HG02852 (cell line): ENCODE data around the gene PPP1R12C.
A peak's percentile ranks its signal among the peaks of the same experiment; 100 is the strongest.

Experiments
- ATAC-seq: cut with Tn5 transposase; IDR thresholded peaks from one replicate; pipeline ENCODE4 v1.9.1; 2021; ENCODE audit warnings: mild to moderate bottlenecking, moderate library complexity; ENCODE audit not compliant: unreplicated experiment

PPP1R12C gene

GRCh38 chr19:55146705-55147273, 29.4 kb upstream of the PPP1R12C start:
- ATAC-seq = no peak

- no peak for ATAC-seq
These were observed 28.8 kb upstream of the PPP1R12C start for GRCh38 chr19:55146078-55146704.

GRCh38 chr19:55145232-55145631, 27.8 kb upstream of the PPP1R12C start:
- ATAC-seq = no peak

GRCh38 chr19:55141696-55142095, 24.3 kb upstream of the PPP1R12C start:
- ATAC-seq = no peak

- no peak for ATAC-seq
These were observed 20.5 kb upstream of the PPP1R12C start for GRCh38 chr19:55137915-55138314.

GRCh38 chr19:55136399-55137102, 19.1 kb upstream of the PPP1R12C start:
- ATAC-seq = no peak

GRCh38 chr19:55134736-55135135, 17.3 kb upstream of the PPP1R12C start:
- no peak for ATAC-seq

- no peak for ATAC-seq
These were observed 16.4 kb upstream of the PPP1R12C start for GRCh38 chr19:55133639-55134444.

- ATAC-seq = no peak
These were observed 15.2 kb upstream of the PPP1R12C start for GRCh38 chr19:55132453-55133129.

- no peak for ATAC-seq
These were observed 14.0 kb upstream of the PPP1R12C start for GRCh38 chr19:55131421-55131820.

- ATAC-seq = no peak
These were observed 1.6 kb upstream of the PPP1R12C start for GRCh38 chr19:55119053-55119452.

- ATAC-seq = no peak
These were observed 1.1 kb upstream of the PPP1R12C start for GRCh38 chr19:55118401-55118991.

GRCh38 chr19:55117663-55118391, 390 bp upstream of the PPP1R12C start:
- ATAC-seq = peak; percentile 87

- ATAC-seq = no peak
These were observed 1.1 kb downstream of the PPP1R12C start for GRCh38 chr19:55116232-55116858.

GRCh38 chr19:55115446-55116065, 1.9 kb downstream of the PPP1R12C start:
- ATAC-seq = no peak

- ATAC-seq = no peak
These were observed 2.8 kb downstream of the PPP1R12C start for GRCh38 chr19:55114566-55115145.

GRCh38 chr19:55113570-55114039, 3.8 kb downstream of the PPP1R12C start:
- no peak for ATAC-seq

- no peak for ATAC-seq
These were observed 4.5 kb downstream of the PPP1R12C start for GRCh38 chr19:55112777-55113569.
